NCI-H1417 (cell line): Measurements from ENCODE around the gene DTD1.

ENCODE experiments used
- DNase-seq, 3 experiments: peaks; one replicate each; lab custom pipeline; 2025; lab: John Stamatoyannopoulos, UW

DTD1 gene

GRCh38 chr20:18587665-18588573 is at the start of gene DTD1:
Gene DTD1, plus strand, starts transcription at chr20:18588054. Its CDS starts 19 bp downstream, at chr20:18588073.
- peak; percentile 81 to 94 (median 93) for DNase-seq

GRCh38 chr20:18541741-18542140 is 46.1 kb upstream of the DTD1 start:
- no peak for DNase-seq

- DNase-seq, result no peak
These were observed 44.6 kb upstream of the DTD1 start for GRCh38 chr20:18543216-18543615.

GRCh38 chr20:18543932-18544331 is 43.9 kb upstream of the DTD1 start:
- peak in 2 of 3 experiments; percentile 90 to 99 for DNase-seq

- DNase-seq, result no peak
These were observed 42.3 kb upstream of the DTD1 start for GRCh38 chr20:18545566-18545965.

GRCh38 chr20:18548465-18548864 is 39.4 kb upstream of the DTD1 start:
- no peak for DNase-seq

- no peak for DNase-seq
These were observed 34.1 kb upstream of the DTD1 start for GRCh38 chr20:18553746-18554145.

GRCh38 chr20:18566892-18567738 is 20.7 kb upstream of the DTD1 start, which contains the start of gene SMIM26:
Gene SMIM26, plus strand, starts transcription at chr20:18567432. Its CDS starts 47 bp downstream, at chr20:18567479.
- peak; percentile 89 to 96 (median 95) for DNase-seq

- no peak for DNase-seq
These were observed 20.1 kb upstream of the DTD1 start for GRCh38 chr20:18567739-18568091.

GRCh38 chr20:18571009-18571408 is 16.8 kb upstream of the DTD1 start:
- DNase-seq, result no peak

GRCh38 chr20:18571578-18571977 is 16.3 kb upstream of the DTD1 start:
- no peak for DNase-seq

- DNase-seq, result no peak
These were observed 9.9 kb upstream of the DTD1 start for GRCh38 chr20:18577942-18578341.

GRCh38 chr20:18578581-18578980 is 9.3 kb upstream of the DTD1 start:
- no peak for DNase-seq

GRCh38 chr20:18580012-18580411 is 7.8 kb upstream of the DTD1 start:
- DNase-seq, result no peak

GRCh38 chr20:18585134-18585533 is 2.7 kb upstream of the DTD1 start:
- peak in 1 of 3 experiments; percentile 7 for DNase-seq

GRCh38 chr20:18588574-18588933 is 700 bp downstream of the DTD1 start:
- peak in 1 of 3 experiments; percentile 83 for DNase-seq

- DNase-seq, result no peak
These were observed 2.3 kb downstream of the DTD1 start for GRCh38 chr20:18589941-18590674.

- no peak for DNase-seq
These were observed 8.4 kb downstream of the DTD1 start for GRCh38 chr20:18596270-18596669.

- no peak for DNase-seq
These were observed 21.9 kb downstream of the DTD1 start for GRCh38 chr20:18609741-18610140.

GRCh38 chr20:18611492-18611891 is 23.6 kb downstream of the DTD1 start:
- no peak for DNase-seq

GRCh38 chr20:18613553-18613952 is 25.7 kb downstream of the DTD1 start:
- no peak for DNase-seq

- no peak for DNase-seq
These were observed 26.4 kb downstream of the DTD1 start for GRCh38 chr20:18614244-18614643.
